Measurements from ENCODE around the gene MAPK6. TPM values are rescaled to one million over a fixed set of nuclear protein-coding genes. Genes with fewer than 3 reads are reported as not detected.

Gene MAPK6
- total and polyA plus RNA-seq, 10 of the 15 experiments (the other 5 are each of a cell fraction or from before 2014, with no cell fraction given) = 20.6 to 100 (median 52.6) TPM

DNA sequence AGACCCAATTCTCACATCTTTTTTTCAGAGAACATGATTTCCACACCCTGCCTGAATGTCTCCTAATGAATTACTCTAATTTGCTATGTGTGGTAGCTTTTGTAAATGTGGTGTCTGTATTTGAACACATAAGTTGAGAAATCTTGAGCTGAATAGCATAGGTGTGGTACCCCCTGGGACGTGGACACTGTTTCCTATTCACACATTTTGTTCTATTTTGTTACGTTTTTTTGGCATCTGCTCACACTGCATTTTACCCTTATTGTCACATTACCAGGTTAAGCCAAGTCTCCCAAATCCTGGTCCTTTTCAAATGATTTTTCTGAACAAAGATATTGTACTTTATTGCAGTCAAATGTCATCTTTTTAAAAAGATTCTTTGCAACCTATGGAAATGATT is 6.8 kb upstream of the MAPK6 start:
- Histone ChIP-seq H3K9ac (ENCODE audit: control insufficient read depth, insufficient read depth, low read length) (no peak overlapping the region), H3K4me1 (ENCODE audit: control insufficient read depth, insufficient read depth, low read length) (peaks cover 66% of the 10 kb centered on the region), H2AFZ (ENCODE audit: control insufficient read depth, low read depth, low read length) (peak overlapping the region; percentile 37; the same call in 1 of the 2 replicates), H3K79me2 (ENCODE audit: control insufficient read depth, insufficient read depth, low read length) (no peaks in the 10 kb centered on the region), H3K4me3 (no peak overlapping the region), H3K4me2 (ENCODE audit: control insufficient read depth, insufficient read depth) (no peak overlapping the region), H3K27ac (ENCODE audit: control insufficient read depth, insufficient read depth) (peak overlapping the region; percentile 43), H3K9me3 (replicated peaks; ENCODE audit: control insufficient read depth, insufficient read depth, low read length) (no peaks in the 10 kb centered on the region), H4K20me1 (ENCODE audit: control insufficient read depth, insufficient read depth) (no peaks in the 10 kb centered on the region), H3K27me3 (replicated peaks in 1 of 2; ENCODE audit: control insufficient read depth in 2 of 2, insufficient read depth in 2 of 2, low read length in 1 of 2) (no peaks in the 10 kb centered on the region), H3K36me3 (ENCODE audit: control insufficient read depth in 2 of 2, insufficient read depth in 2 of 2, low read length in 1 of 2) (no peaks in the 10 kb centered on the region)
- in situ Hi-C loops (cut with MboI) = no loop called here
- ChIA-PET RAD21 (ENCODE audit: unreplicated experiment) (interaction anchor here (1.0 to 1.8 kb wide), 4 partner anchors 17 to 71 kb away, joined by 3 to 6 read pairs (median 3); no protein-coding TSS in a partner anchor), POLR2A (interaction anchor here (0.6 to 2.0 kb wide), 4 partner anchors 8 to 91 kb away, joined by 3 to 6 read pairs (median 4); no protein-coding TSS in a partner anchor), CTCF (interaction anchor here (1.7 kb wide), 1 partner anchor 127 kb away, joined by 5 read pairs; no protein-coding TSS in a partner anchor), SMC1A (ENCODE audit: uncharacterized antibody, unreplicated experiment) (interaction anchor here (0.6 to 2.2 kb wide), 8 partner anchors 9 to 368 kb away, joined by 3 to 22 read pairs (median 4); no protein-coding TSS in a partner anchor)
- WGBS (ENCODE audit: insufficient coverage, insufficient replicate concordance, low lambda C conversion rate, missing lambda C conversion rate) = 45% methylated on average over 2 of the region's 2 CpGs
- TF ChIP-seq, protein P1, sequence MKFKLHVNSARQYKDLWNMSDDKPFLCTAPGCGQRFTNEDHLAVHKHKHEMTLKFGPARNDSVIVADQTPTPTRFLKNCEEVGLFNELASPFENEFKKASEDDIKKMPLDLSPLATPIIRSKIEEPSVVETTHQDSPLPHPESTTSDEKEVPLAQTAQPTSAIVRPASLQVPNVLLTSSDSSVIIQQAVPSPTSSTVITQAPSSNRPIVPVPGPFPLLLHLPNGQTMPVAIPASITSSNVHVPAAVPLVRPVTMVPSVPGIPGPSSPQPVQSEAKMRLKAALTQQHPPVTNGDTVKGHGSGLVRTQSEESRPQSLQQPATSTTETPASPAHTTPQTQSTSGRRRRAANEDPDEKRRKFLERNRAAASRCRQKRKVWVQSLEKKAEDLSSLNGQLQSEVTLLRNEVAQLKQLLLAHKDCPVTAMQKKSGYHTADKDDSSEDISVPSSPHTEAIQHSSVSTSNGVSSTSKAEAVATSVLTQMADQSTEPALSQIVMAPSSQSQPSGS (IDR thresholded peaks at IDR 0.05; ENCODE audit: low read length) = no peak
- TF ChIP-seq MEF2B (IDR thresholded peaks at IDR 0.05; ENCODE audit: partially characterized antibody, poor library complexity, severe bottlenecking) (peak; percentile 50), REST (IDR thresholded peaks at IDR 0.05; ENCODE audit: low read depth, low read length) (no peak), BACH1 (IDR thresholded peaks at IDR 0.05; ENCODE audit: borderline replicate concordance) (no peak)
- FAIRE-seq (no peak), ATAC-seq (no peak), DNase-seq (ENCODE audit: low read depth, low spot score) (no peak)
- intact Hi-C loops (cut with micrococcal nuclease; ENCODE audit: unreplicated experiment) = no loop called here
- BruUV-seq (replicated peaks) = no TSS peak

Data from GM12878 (cell line).